Body of pancreas (tissue), 4 donors: ENCODE results near the gene DNAAF1.

Experiments
- POLR2A ChIP-seq, 3 donors: fragments of 450-650 bp; IDR thresholded peaks; one replicate each; pipeline ENCODE4 v1.6.1; 2016; ENCODE audit warnings: antibody characterized with exemption in 3 of 3, mild to moderate bottlenecking in 2 of 3
- TF ChIP-seq, protein P1 (sequence below), 7 experiments: fragments of 450-650 bp in 4 of 7; fragments of 200-600 bp in 3 of 7; sonication (generic) in 3 of 7; IDR thresholded peaks; one replicate each; pipeline ENCODE4 v1.5.1; 2016 to 2019; ENCODE audit warnings: antibody characterized with exemption in 7 of 7

DNA sequence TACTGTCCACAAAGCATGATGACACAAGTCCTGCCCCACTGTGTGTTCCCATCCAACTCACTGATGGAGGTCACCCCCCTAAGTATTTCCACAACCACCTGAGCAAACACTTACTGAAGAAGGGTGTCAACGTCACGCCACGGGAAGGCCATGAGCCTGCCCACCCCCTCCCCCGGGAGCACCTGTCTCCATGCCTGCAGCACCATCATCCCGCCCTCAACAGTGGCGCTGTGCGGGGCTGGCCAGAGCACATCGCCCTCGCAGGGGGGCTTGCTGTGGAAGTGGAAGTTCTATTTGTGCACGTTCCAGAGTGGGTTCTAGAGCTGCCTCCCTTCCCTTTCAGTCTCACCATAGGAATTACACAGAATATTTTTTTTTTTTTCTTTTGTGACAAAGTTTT lies 24.1 kb upstream of the DNAAF1 start:
- TF ChIP-seq POLR2A (IDR thresholded peaks at IDR 0.05) = no peak
- TF ChIP-seq, protein P1, sequence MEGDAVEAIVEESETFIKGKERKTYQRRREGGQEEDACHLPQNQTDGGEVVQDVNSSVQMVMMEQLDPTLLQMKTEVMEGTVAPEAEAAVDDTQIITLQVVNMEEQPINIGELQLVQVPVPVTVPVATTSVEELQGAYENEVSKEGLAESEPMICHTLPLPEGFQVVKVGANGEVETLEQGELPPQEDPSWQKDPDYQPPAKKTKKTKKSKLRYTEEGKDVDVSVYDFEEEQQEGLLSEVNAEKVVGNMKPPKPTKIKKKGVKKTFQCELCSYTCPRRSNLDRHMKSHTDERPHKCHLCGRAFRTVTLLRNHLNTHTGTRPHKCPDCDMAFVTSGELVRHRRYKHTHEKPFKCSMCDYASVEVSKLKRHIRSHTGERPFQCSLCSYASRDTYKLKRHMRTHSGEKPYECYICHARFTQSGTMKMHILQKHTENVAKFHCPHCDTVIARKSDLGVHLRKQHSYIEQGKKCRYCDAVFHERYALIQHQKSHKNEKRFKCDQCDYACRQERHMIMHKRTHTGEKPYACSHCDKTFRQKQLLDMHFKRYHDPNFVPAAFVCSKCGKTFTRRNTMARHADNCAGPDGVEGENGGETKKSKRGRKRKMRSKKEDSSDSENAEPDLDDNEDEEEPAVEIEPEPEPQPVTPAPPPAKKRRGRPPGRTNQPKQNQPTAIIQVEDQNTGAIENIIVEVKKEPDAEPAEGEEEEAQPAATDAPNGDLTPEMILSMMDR (IDR thresholded peaks at IDR 0.05) = no peak
